Measurements from ENCODE around the gene ALS2CL. TPM values are rescaled to one million over a fixed set of nuclear protein-coding genes. Genes with fewer than 3 reads are reported as not detected.

Gene ALS2CL
- total and polyA plus RNA-seq, 10 of the 15 experiments (the other 5 are each of a cell fraction or from before 2014, with no cell fraction given) = 0.01 to 0.05 TPM; not detected in 8

DNA sequence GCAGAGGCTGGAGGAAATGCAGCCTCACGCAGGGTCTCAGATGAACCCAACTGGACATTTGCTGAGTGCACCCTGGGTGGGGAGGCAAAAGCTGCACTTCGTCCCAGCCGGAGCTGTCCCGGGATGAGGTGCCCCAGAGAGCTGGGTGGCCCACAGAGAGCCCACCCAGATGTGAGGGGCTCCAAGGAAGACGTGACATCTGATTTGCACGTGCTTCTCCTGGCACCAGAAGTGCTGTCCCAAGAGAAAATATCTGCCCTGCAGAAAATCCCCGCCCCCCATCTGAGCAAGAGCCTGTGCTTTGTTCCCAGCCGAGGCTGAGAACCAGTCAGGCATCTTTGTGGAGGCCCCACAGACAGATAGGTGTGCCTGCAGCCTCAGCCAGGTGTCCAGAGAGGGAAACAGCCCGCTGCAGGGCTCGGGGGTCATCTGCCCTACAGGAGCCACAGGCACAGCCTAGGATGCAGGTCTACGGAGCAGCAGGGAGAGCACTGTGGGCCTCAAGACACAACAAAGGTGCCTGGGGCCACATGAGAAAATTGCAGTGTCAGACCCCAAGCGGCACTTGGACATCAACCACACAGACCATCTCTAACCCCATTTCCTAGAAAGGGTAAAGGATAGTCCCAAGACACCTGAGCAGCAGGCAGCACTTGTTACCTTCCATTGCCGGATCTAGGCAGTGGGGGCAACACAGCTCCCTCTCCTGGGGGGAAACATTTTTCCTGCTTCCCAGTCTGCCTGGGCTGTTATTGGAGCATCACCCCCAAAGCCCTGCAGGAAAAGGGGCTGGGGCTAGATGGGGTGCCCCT, 13.5 kb upstream of the ALS2CL start:
- no peak for DNase-seq (ENCODE audit: low read depth, low spot score)
- 24% methylated on average over 13 of the region's 13 CpGs for WGBS (ENCODE audit: insufficient coverage, insufficient replicate concordance, low lambda C conversion rate, missing lambda C conversion rate)
- peaks cover 0 to under 1% of the 10 kb centered on the region in 2 experiments; a peak in 1 of 4 replicates for H3K27me3 ChIP-seq (replicated peaks in 1 of 2; ENCODE audit: control insufficient read depth in 2 of 2, insufficient read depth in 2 of 2, low read length in 1 of 2)
- no peaks in the 10 kb centered on the region for H3K79me2 ChIP-seq (ENCODE audit: control insufficient read depth, insufficient read depth, low read length)
- no peak overlapping the region for H3K4me2 ChIP-seq (ENCODE audit: control insufficient read depth, insufficient read depth)
- in situ Hi-C loops (cut with MboI) (no loop called here), intact Hi-C loops (cut with micrococcal nuclease; ENCODE audit: unreplicated experiment) (loop anchor here (10.0 kb wide), 1 partner anchor 308 kb away; no protein-coding TSS in a partner anchor)
- no peaks in the 10 kb centered on the region for H3K9me3 ChIP-seq (replicated peaks; ENCODE audit: control insufficient read depth, insufficient read depth, low read length)
- TF ChIP-seq EZH2 (IDR thresholded peaks at IDR 0.05; ENCODE audit: borderline replicate concordance, control insufficient read depth, low read depth, low read length) (no peak), ZNF622 (IDR thresholded peaks at IDR 0.05) (no peak), RFX5 (IDR thresholded peaks at IDR 0.05; ENCODE audit: low read depth, low read length) (no peak), SMC3 (IDR thresholded peaks at IDR 0.05; ENCODE audit: borderline replicate concordance, low read length) (no peak), TARDBP (IDR thresholded peaks at IDR 0.05; ENCODE audit: borderline replicate concordance) (no peak), JUND (IDR thresholded peaks at IDR 0.05; ENCODE audit: low read depth, low read length) (no peak), ZNF384 (IDR thresholded peaks at IDR 0.05; ENCODE audit: borderline replicate concordance, low read depth, low read length) (no peak), MXI1 (IDR thresholded peaks at IDR 0.05; ENCODE audit: low read depth, low read length) (no peak), E2F8 (IDR thresholded peaks at IDR 0.05; ENCODE audit: low read depth, partially characterized antibody) (no peak)
- TF ChIP-seq, protein P1, sequence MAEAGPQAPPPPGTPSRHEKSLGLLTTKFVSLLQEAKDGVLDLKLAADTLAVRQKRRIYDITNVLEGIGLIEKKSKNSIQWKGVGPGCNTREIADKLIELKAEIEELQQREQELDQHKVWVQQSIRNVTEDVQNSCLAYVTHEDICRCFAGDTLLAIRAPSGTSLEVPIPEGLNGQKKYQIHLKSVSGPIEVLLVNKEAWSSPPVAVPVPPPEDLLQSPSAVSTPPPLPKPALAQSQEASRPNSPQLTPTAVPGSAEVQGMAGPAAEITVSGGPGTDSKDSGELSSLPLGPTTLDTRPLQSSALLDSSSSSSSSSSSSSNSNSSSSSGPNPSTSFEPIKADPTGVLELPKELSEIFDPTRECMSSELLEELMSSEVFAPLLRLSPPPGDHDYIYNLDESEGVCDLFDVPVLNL (IDR thresholded peaks at IDR 0.05; ENCODE audit: low read depth, low read length) = no peak
- FAIRE-seq = no peak
- BruUV-seq (replicated peaks) = no TSS peak
- no peak overlapping the region for H3K4me3 ChIP-seq
- peaks cover under 1% of the 10 kb centered on the region; the same call in 1 of the 2 replicates for H3K4me1 ChIP-seq (ENCODE audit: control insufficient read depth, insufficient read depth, low read length)
- no peak overlapping the region for H3K9ac ChIP-seq (ENCODE audit: control insufficient read depth, insufficient read depth, low read length)
- H3K27ac ChIP-seq (ENCODE audit: control insufficient read depth, insufficient read depth) = no peak overlapping the region
- CTCF ChIA-PET = interaction anchor here (1.2 to 2.5 kb wide), 8 partner anchors 8 to 189 kb away, joined by 3 to 15 read pairs (median 4); no protein-coding TSS in a partner anchor
- SMC1A ChIA-PET (ENCODE audit: uncharacterized antibody, unreplicated experiment) = interaction anchor here (0.7 to 1.4 kb wide), 2 partner anchors 190 to 218 kb away, joined by 3 to 4 read pairs; no protein-coding TSS in a partner anchor
- no peaks in the 10 kb centered on the region for H4K20me1 ChIP-seq (ENCODE audit: control insufficient read depth, insufficient read depth)
- no peaks in the 10 kb centered on the region for H3K36me3 ChIP-seq (ENCODE audit: control insufficient read depth in 2 of 2, insufficient read depth in 2 of 2, low read length in 1 of 2)
- H2AFZ ChIP-seq (ENCODE audit: control insufficient read depth, low read depth, low read length) = no peak overlapping the region
- POLR2A ChIA-PET = interaction anchor here (0.6 kb wide), 1 partner anchor 675 kb away, joined by 5 read pairs; no protein-coding TSS in a partner anchor
- RAD21 ChIA-PET (ENCODE audit: unreplicated experiment) = interaction anchor here (1.9 kb wide), 1 partner anchor 203 kb away, joined by 6 read pairs; no protein-coding TSS in a partner anchor
- no peak for ATAC-seq
